ENCODE data around the gene LBH. TPM values are rescaled to one million over a fixed set of nuclear protein-coding genes. Genes with fewer than 3 reads are reported as not detected.

The LBH gene
- polyA plus RNA-seq, 3 donors, result 0.41 to 0.76 (median 0.42) TPM

DNA sequence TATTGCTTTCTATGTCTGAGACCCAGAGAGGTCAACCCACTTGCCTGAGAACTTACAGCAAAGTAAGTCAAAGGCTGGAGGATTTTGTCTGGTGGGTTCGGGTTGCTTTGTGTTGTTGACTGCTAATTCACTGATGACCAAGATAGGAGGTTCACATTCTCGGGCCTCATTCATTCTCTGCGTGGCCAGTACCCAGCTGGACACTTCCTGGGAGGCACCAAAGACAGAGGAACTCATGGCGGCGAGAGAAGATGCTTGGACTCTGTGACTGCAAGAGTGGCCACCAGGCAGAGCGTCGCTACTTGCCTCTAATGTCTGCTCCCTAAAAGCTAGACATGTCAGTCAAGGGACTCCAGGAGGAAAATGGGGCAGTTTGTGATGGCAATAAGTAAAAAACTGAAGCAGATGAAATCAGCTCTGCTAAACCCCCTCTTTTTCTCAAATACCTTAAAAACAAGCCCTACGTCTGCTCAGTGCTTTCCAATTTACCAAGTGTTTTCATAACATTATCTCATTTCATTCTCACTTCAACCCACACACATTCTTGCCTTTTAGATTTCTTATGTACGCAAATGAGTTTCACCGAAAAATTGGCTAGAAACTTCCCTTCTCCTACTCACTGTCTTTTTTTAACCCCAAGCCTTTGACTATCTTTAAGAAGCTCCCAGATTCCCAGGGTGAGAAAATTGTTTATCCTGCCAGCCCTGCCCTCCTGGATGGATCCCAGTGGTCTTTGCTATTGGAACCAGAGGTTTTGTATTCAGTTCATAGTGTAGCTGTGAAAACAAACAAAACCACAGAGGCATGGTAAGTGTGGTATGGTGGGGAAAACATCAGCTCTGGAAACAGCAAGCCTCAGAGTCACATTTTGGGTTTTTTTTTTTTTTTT is 4.9 kb upstream of the LBH start:
- Mint-ChIP-seq H3K4me1 (peaks cover 52% of the 10 kb centered on the region), H3K27ac (peak overlapping the region in 5 of 7 donors; percentile 1 to 58 (median 57)), H3K36me3 (peaks cover 2 to 11% of the 10 kb centered on the region in 2 donors), H3K4me3 (no peak overlapping the region), H3K27me3 (ENCODE audit: low read depth in 3 of 3) (peaks cover 22 to 29% (median 22%) of the 10 kb centered on the region in 3 donors), H3K9me3 (peaks cover 0 to 8% (median 5%) of the 10 kb centered on the region in 7 donors)
- H2AFZ ChIP-seq (ENCODE audit: insufficient read depth, low read depth, low read length, poor library complexity, severe bottlenecking), result peak overlapping the region; percentile 89
- no peak overlapping the region for H3K27ac ChIP-seq (ENCODE audit: low read depth in 1 of 2, low read length in 2 of 2)
- H3K36me3 ChIP-seq (replicated peaks in 1 of 2; ENCODE audit: control insufficient read depth in 1 of 2, insufficient read depth in 2 of 2, low read length in 2 of 2), result no peaks in the 10 kb centered on the region
- H3K27me3 ChIP-seq (ENCODE audit: control insufficient read depth in 2 of 2, insufficient read depth in 2 of 2, low read length in 2 of 2), result peaks cover 17 to 20% of the 10 kb centered on the region in 2 donors
- H3K9ac ChIP-seq (ENCODE audit: insufficient read depth, low read length, poor library complexity, severe bottlenecking), result no peak overlapping the region
- H3K79me2 ChIP-seq (ENCODE audit: insufficient read depth, low read length), result no peaks in the 10 kb centered on the region
- H3K4me3 ChIP-seq (replicated peaks in 1 of 3; ENCODE audit: low read depth in 2 of 3, low read length in 3 of 3), result no peak overlapping the region
- peaks cover 26 to 38% of the 10 kb centered on the region in 2 donors for H3K4me1 ChIP-seq (ENCODE audit: control insufficient read depth in 1 of 2, insufficient read depth in 2 of 2, low read length in 2 of 2)
- intact Hi-C loops (cut with micrococcal nuclease), result no loop called here
- TF ChIP-seq, protein P1, sequence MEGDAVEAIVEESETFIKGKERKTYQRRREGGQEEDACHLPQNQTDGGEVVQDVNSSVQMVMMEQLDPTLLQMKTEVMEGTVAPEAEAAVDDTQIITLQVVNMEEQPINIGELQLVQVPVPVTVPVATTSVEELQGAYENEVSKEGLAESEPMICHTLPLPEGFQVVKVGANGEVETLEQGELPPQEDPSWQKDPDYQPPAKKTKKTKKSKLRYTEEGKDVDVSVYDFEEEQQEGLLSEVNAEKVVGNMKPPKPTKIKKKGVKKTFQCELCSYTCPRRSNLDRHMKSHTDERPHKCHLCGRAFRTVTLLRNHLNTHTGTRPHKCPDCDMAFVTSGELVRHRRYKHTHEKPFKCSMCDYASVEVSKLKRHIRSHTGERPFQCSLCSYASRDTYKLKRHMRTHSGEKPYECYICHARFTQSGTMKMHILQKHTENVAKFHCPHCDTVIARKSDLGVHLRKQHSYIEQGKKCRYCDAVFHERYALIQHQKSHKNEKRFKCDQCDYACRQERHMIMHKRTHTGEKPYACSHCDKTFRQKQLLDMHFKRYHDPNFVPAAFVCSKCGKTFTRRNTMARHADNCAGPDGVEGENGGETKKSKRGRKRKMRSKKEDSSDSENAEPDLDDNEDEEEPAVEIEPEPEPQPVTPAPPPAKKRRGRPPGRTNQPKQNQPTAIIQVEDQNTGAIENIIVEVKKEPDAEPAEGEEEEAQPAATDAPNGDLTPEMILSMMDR (IDR thresholded peaks at IDR 0.05), result no peak
- H4K20me1 ChIP-seq (ENCODE audit: insufficient read depth, low read length), result no peaks in the 10 kb centered on the region
- peaks cover 0 to 11% of the 10 kb centered on the region in 2 donors for H3K9me3 ChIP-seq (replicated peaks in 1 of 2; ENCODE audit: control insufficient read depth in 1 of 2, insufficient read depth in 1 of 2, low read length in 2 of 2)
- no peak for DNase-seq
- H3K4me2 ChIP-seq (replicated peaks; ENCODE audit: extremely low read depth, low read length, poor library complexity, severe bottlenecking), result no peak overlapping the region
- 86% methylated on average over 10 of the region's 10 CpGs for WGBS (ENCODE audit: insufficient coverage)

DNA sequence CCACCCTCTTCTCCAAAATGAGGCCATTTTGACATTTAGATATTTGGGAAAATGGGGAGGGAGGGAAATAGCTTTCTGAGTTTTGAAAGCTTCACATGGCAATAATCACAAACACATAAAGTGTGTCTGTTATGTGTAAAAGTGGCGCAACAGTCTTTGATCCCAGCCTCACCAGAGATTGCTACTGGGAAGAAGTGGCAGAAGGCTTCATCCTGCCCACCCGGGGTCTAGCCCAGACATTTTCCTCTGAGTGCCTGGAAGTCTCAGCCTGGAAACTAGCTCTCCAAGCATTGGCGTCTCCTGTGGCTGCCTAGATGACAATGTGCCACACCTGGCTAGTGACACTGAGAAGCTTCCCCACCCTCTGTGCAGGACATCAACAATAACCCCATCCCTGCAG is 1.7 kb upstream of the LBH start:
- WGBS (ENCODE audit: insufficient coverage), result 88% methylated on average over 3 of the region's 3 CpGs
- DNase-seq, result no peak
- intact Hi-C loops (cut with micrococcal nuclease), result no loop called here

More for the DNA sequence above, 1.7 kb upstream of the LBH start:
- H3K27ac Mint-ChIP-seq, result no peak overlapping the region
- H3K9me3 Mint-ChIP-seq, result peaks cover 0 to 9% (median 8%) of the 10 kb centered on the region in 7 donors
- H3K27me3 ChIP-seq (ENCODE audit: control insufficient read depth in 2 of 2, insufficient read depth in 2 of 2, low read length in 2 of 2), result peaks cover 39 to 51% of the 10 kb centered on the region in 2 donors
- no peak overlapping the region for H3K4me3 ChIP-seq (replicated peaks in 1 of 3; ENCODE audit: low read depth in 2 of 3, low read length in 3 of 3)
- peaks cover 50 to 61% (median 52%) of the 10 kb centered on the region in 3 donors for H3K27me3 Mint-ChIP-seq (ENCODE audit: low read depth in 3 of 3)
- no peak overlapping the region for H3K27ac ChIP-seq (ENCODE audit: low read depth in 1 of 2, low read length in 2 of 2)
- peaks cover 25 to 42% of the 10 kb centered on the region in 2 donors for H3K4me1 ChIP-seq (ENCODE audit: control insufficient read depth in 1 of 2, insufficient read depth in 2 of 2, low read length in 2 of 2)
- H4K20me1 ChIP-seq (ENCODE audit: insufficient read depth, low read length), result no peaks in the 10 kb centered on the region
- peaks cover 0 to 11% of the 10 kb centered on the region in 2 donors for H3K9me3 ChIP-seq (replicated peaks in 1 of 2; ENCODE audit: control insufficient read depth in 1 of 2, insufficient read depth in 1 of 2, low read length in 2 of 2)
- no peak overlapping the region for H3K4me2 ChIP-seq (replicated peaks; ENCODE audit: extremely low read depth, low read length, poor library complexity, severe bottlenecking)
- H3K4me3 Mint-ChIP-seq, result peak overlapping the region; percentile 80 to 84
- no peaks in the 10 kb centered on the region for H3K36me3 ChIP-seq (replicated peaks in 1 of 2; ENCODE audit: control insufficient read depth in 1 of 2, insufficient read depth in 2 of 2, low read length in 2 of 2)
- no peaks in the 10 kb centered on the region for H3K79me2 ChIP-seq (ENCODE audit: insufficient read depth, low read length)
- TF ChIP-seq, protein P1 (IDR thresholded peaks at IDR 0.05), result no peak
- no peak overlapping the region for H3K9ac ChIP-seq (ENCODE audit: insufficient read depth, low read length, poor library complexity, severe bottlenecking)
- H2AFZ ChIP-seq (ENCODE audit: insufficient read depth, low read depth, low read length, poor library complexity, severe bottlenecking), result no peak overlapping the region
- peaks cover 42% of the 10 kb centered on the region for H3K4me1 Mint-ChIP-seq
- peaks cover 2 to 15% of the 10 kb centered on the region in 2 donors for H3K36me3 Mint-ChIP-seq

All from CD14-positive monocyte (primary cell).